PC-9 (cell line): ENCODE measurements around the gene PAGE4. TPM values are rescaled to one million over a fixed set of nuclear protein-coding genes. Genes with fewer than 3 reads are reported as not detected.

Experiments
- BruUV-seq: library from RNA; stranded (reverse); fragments of 400-500 nt; replicated peaks from 2 replicates; lab custom pipeline; 2021; lab: Mats Ljungman, UMichigan
- CTCF ChIA-PET: fragments of 300-600 bp; sonication (Branson Sonifier 250); formaldehyde crosslinking; loops from one replicate; lab custom pipeline; 2022; ENCODE audit warnings: antibody characterized with exemption; lab: Charles Lee
- POLR2A ChIA-PET: fragments of 300-600 bp; sonication (Branson Sonifier 250); formaldehyde crosslinking; loops from one replicate; lab custom pipeline; 2022; ENCODE audit warnings: antibody characterized with exemption; ENCODE audit not compliant: unreplicated experiment; lab: Charles Lee
- DNase-seq, 2 experiments: peaks; one replicate each; pipeline versions ENCODE4 v3.0.0 to v3.0.0-alpha.2; 2015 to 2022; ENCODE audit warnings: mixed read lengths in 1 of 2
- H2AFZ ChIP-seq: fragments of 200-600 bp; sonication (generic); 2 replicates; pipeline ENCODE4 v1.8.1; 2017; ENCODE audit warnings: antibody characterized with exemption
- H3F3A ChIP-seq: fragments of 200-600 bp; sonication (generic); 2 replicates; pipeline ENCODE4 v1.8.1; 2017; ENCODE audit warnings: antibody characterized with exemption, mild to moderate bottlenecking, low read depth; ENCODE audit not compliant: insufficient read depth
- H3K27ac ChIP-seq: fragments of 200-600 bp; sonication (generic); 2 replicates; pipeline ENCODE4 v1.6.1; 2016; ENCODE audit warnings: mixed run types
- H3K27me3 ChIP-seq: fragments of 200-600 bp; sonication (generic); 2 replicates; pipeline ENCODE4 v1.6.1; 2016; ENCODE audit warnings: low read depth, mixed run types; ENCODE audit not compliant: insufficient read depth
- H3K36me3 ChIP-seq: fragments of 200-600 bp; sonication (generic); 2 replicates; pipeline ENCODE4 v1.6.1; 2016; ENCODE audit warnings: low read depth, mixed run types
- H3K4me1 ChIP-seq: fragments of 200-600 bp; sonication (generic); replicated peaks from 2 replicates; pipeline ENCODE4 v1.6.1; 2016; ENCODE audit warnings: mixed run types; ENCODE audit not compliant: insufficient read depth
- H3K4me2 ChIP-seq: fragments of 200-600 bp; sonication (generic); 2 replicates; pipeline ENCODE4 v1.6.1; 2017; ENCODE audit warnings: mixed run types
- H3K4me3 ChIP-seq: fragments of 200-600 bp; sonication (generic); 2 replicates; pipeline ENCODE4 v1.6.1; 2016; ENCODE audit warnings: mixed run types
- H3K79me2 ChIP-seq: fragments of 200-600 bp; sonication (generic); 2 replicates; pipeline ENCODE4 v1.6.1; 2017; ENCODE audit warnings: low read depth, mixed run types
- H3K9me2 ChIP-seq: fragments of 200-600 bp; sonication (generic); 2 replicates; pipeline ENCODE4 v1.8.1; 2017; ENCODE audit warnings: mild to moderate bottlenecking; ENCODE audit not compliant: insufficient read depth
- H3K9me3 ChIP-seq: fragments of 200-600 bp; sonication (generic); 2 replicates; pipeline ENCODE4 v1.8.1; 2016; ENCODE audit warnings: low read depth; ENCODE audit not compliant: insufficient read depth
- H4K20me1 ChIP-seq: fragments of 200-600 bp; sonication (generic); 2 replicates; pipeline ENCODE4 v1.8.1; 2017; ENCODE audit not compliant: insufficient read depth
- EZH2 ChIP-seq: fragments of 200-600 bp; sonication (generic); IDR thresholded peaks from 2 replicates; pipeline ENCODE4 v1.8.0; 2017; ENCODE audit warnings: antibody characterized with exemption, low read depth
- intact Hi-C: fragments of 100-400 bp; cut with micrococcal nuclease; formaldehyde crosslinking; loops from one replicate; pipeline ENCODE4 v1.10.0; 2022; ENCODE audit not compliant: unreplicated experiment
- total RNA-seq: library from RNA; stranded (reverse); gene quantifications from 2 replicates; pipeline ENCODE4 v1.2.3, GENCODE V29; 2021
- TF ChIP-seq, protein P1 (sequence below): fragments of 200-600 bp; sonication (generic); conservative IDR thresholded peaks from 2 replicates; pipeline ENCODE4 v1.6.1; 2017; ENCODE audit warnings: mixed run types, antibody characterized with exemption, mild to moderate bottlenecking, moderate library complexity

PAGE4 gene
- total RNA-seq, 1 experiment from 2014 or later = not detected

GRCh38 chrX:49858341-49858740, 29.2 kb downstream of the PAGE4 start:
- Histone ChIP-seq H3K27me3 (no peaks in the 10 kb centered on the region), H3K9me3 (no peaks in the 10 kb centered on the region), H4K20me1 (no peaks in the 10 kb centered on the region), H3F3A (no peaks in the 10 kb centered on the region), H2AFZ (no peak overlapping the region), H3K4me1 (no peaks in the 10 kb centered on the region), H3K36me3 (no peaks in the 10 kb centered on the region), H3K79me2 (no peaks in the 10 kb centered on the region), H3K4me3 (no peak overlapping the region), H3K9me2 (no peaks in the 10 kb centered on the region), H3K27ac (no peak overlapping the region), H3K4me2 (no peak overlapping the region)
- CTCF ChIA-PET = no interaction called here
- no peak for DNase-seq
- BruUV-seq = no TSS peak
- no peak for TF ChIP-seq EZH2
- TF ChIP-seq, protein P1, sequence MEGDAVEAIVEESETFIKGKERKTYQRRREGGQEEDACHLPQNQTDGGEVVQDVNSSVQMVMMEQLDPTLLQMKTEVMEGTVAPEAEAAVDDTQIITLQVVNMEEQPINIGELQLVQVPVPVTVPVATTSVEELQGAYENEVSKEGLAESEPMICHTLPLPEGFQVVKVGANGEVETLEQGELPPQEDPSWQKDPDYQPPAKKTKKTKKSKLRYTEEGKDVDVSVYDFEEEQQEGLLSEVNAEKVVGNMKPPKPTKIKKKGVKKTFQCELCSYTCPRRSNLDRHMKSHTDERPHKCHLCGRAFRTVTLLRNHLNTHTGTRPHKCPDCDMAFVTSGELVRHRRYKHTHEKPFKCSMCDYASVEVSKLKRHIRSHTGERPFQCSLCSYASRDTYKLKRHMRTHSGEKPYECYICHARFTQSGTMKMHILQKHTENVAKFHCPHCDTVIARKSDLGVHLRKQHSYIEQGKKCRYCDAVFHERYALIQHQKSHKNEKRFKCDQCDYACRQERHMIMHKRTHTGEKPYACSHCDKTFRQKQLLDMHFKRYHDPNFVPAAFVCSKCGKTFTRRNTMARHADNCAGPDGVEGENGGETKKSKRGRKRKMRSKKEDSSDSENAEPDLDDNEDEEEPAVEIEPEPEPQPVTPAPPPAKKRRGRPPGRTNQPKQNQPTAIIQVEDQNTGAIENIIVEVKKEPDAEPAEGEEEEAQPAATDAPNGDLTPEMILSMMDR = no peak
- POLR2A ChIA-PET = no interaction called here
- intact Hi-C loops = no loop called here

DNA sequence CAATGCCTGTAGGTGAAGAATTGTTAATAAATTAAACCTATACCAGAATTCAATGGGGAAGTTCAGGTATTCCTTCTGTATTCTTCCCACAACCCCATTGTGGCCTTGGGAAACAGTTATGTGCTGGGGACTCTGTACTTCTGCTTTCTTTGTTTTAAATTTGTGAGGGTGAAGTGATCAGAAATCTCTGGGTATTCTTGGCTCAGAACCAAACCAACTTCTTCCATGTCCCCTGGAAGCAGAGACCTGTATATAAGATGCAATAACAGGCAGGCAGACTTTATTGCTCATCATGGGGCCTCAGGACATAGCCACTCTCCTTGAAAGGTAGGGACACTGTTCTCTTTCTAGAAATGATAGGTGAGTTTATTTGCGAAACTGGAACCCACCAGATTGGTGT, 30.4 kb downstream of the PAGE4 start:
- ChIA-PET CTCF (no interaction called here), POLR2A (no interaction called here)
- Histone ChIP-seq H3K4me3 (no peak overlapping the region), H3K9me3 (no peaks in the 10 kb centered on the region), H3K4me1 (no peaks in the 10 kb centered on the region), H3K9me2 (no peaks in the 10 kb centered on the region), H3K4me2 (no peak overlapping the region), H3K27ac (no peak overlapping the region), H3K79me2 (no peaks in the 10 kb centered on the region), H3K27me3 (no peaks in the 10 kb centered on the region), H3K36me3 (no peaks in the 10 kb centered on the region), H3F3A (no peaks in the 10 kb centered on the region), H2AFZ (no peak overlapping the region), H4K20me1 (no peaks in the 10 kb centered on the region)
- DNase-seq = no peak
- no peak for TF ChIP-seq EZH2
- TF ChIP-seq, protein P1 = no peak
- intact Hi-C loops = no loop called here
- no TSS peak for BruUV-seq

- H3F3A ChIP-seq = no peaks in the 10 kb centered on the region
- intact Hi-C loops = no loop called here
- H3K4me3 ChIP-seq = no peak overlapping the region
- no peaks in the 10 kb centered on the region for H3K27me3 ChIP-seq
- H3K79me2 ChIP-seq = no peaks in the 10 kb centered on the region
- H2AFZ ChIP-seq = no peak overlapping the region
- no peak for DNase-seq
- ChIA-PET POLR2A (no interaction called here), CTCF (no interaction called here)
- TF ChIP-seq, protein P1 = no peak
- TF ChIP-seq EZH2 = no peak
- no peaks in the 10 kb centered on the region for H3K9me2 ChIP-seq
- H4K20me1 ChIP-seq = no peaks in the 10 kb centered on the region
- no peaks in the 10 kb centered on the region for H3K36me3 ChIP-seq
- no TSS peak for BruUV-seq
- H3K4me1 ChIP-seq = no peaks in the 10 kb centered on the region
- H3K4me2 ChIP-seq = no peak overlapping the region
- H3K27ac ChIP-seq = no peak overlapping the region
- H3K9me3 ChIP-seq = no peaks in the 10 kb centered on the region
These were observed 31.9 kb downstream of the PAGE4 start for GRCh38 chrX:49860867-49861535.
